ENCODE results near the gene TMEM163. TPM values are rescaled to one million over a fixed set of nuclear protein-coding genes. Genes with fewer than 3 reads are reported as not detected.

TMEM163 gene
- polyA plus RNA-seq, 1 donor from 2014 or later = 3.5 TPM

DNA sequence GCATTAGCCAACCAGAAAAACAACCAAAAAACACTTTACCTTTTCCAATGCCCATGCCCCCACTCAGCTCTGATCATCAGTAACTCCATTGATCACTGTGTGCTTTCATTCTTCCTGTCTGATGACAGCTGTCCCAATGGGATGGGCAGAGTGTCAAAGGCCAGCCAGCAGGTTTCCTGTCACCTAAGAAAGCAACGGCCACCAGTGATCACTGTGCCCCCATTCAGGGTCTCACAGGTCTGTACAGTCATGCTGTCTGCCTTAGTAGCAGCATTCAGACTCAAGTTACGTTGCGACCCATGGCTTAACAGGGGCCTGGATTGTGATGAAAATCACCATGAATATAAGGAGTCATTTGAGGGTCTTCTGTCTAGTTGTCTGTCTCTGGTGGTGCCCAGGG, 280.4 kb downstream of the TMEM163 start:
- Histone ChIP-seq H3K9me3 (ENCODE audit: low read length) (no peaks in the 10 kb centered on the region), H2AFZ (ENCODE audit: low read depth, low read length) (no peak overlapping the region), H3K36me3 (ENCODE audit: insufficient read depth, low read length) (peaks cover 4% of the 10 kb centered on the region), H3K4me2 (ENCODE audit: low read length) (no peak overlapping the region), H3F3A (ENCODE audit: insufficient read depth, low read length, poor library complexity, severe bottlenecking) (no peaks in the 10 kb centered on the region), H3K9me2 (ENCODE audit: insufficient read depth, low read length) (no peaks in the 10 kb centered on the region), H3K27ac (ENCODE audit: low read length) (no peak overlapping the region), H3K79me2 (replicated peaks; ENCODE audit: insufficient read depth, low read length) (no peaks in the 10 kb centered on the region), H4K20me1 (ENCODE audit: insufficient read depth) (no peaks in the 10 kb centered on the region), H3K4me3 (ENCODE audit: low read length) (no peak overlapping the region), H3K27me3 (ENCODE audit: insufficient read depth, low read depth, low read length) (no peaks in the 10 kb centered on the region), H3K9ac (ENCODE audit: low read length) (no peak overlapping the region)
- TF ChIP-seq REST (IDR thresholded peaks at IDR 0.05; ENCODE audit: borderline replicate concordance) (no peak), EZH2 (IDR thresholded peaks at IDR 0.05; ENCODE audit: borderline replicate concordance, insufficient read depth, low read length, poor library complexity, severe bottlenecking) (no peak), SMC3 (conservative IDR thresholded peaks at IDR 0.05; ENCODE audit: poor library complexity) (no peak), TAF1 (IDR thresholded peaks at IDR 0.05; ENCODE audit: low read depth) (no peak), POLR2AphosphoS5 (IDR thresholded peaks at IDR 0.05) (no peak), MXI1 (conservative IDR thresholded peaks at IDR 0.05; ENCODE audit: poor library complexity, severe bottlenecking) (no peak), EP300 (conservative IDR thresholded peaks at IDR 0.05; ENCODE audit: poor library complexity, severe bottlenecking) (no peak), RAD21 (conservative IDR thresholded peaks at IDR 0.05) (no peak)
- TF ChIP-seq, protein P1, sequence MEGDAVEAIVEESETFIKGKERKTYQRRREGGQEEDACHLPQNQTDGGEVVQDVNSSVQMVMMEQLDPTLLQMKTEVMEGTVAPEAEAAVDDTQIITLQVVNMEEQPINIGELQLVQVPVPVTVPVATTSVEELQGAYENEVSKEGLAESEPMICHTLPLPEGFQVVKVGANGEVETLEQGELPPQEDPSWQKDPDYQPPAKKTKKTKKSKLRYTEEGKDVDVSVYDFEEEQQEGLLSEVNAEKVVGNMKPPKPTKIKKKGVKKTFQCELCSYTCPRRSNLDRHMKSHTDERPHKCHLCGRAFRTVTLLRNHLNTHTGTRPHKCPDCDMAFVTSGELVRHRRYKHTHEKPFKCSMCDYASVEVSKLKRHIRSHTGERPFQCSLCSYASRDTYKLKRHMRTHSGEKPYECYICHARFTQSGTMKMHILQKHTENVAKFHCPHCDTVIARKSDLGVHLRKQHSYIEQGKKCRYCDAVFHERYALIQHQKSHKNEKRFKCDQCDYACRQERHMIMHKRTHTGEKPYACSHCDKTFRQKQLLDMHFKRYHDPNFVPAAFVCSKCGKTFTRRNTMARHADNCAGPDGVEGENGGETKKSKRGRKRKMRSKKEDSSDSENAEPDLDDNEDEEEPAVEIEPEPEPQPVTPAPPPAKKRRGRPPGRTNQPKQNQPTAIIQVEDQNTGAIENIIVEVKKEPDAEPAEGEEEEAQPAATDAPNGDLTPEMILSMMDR (IDR thresholded peaks at IDR 0.05; ENCODE audit: poor library complexity, severe bottlenecking) = no peak

GRCh38 chr2:134436706-134437105, 282.1 kb downstream of the TMEM163 start:
- TF ChIP-seq EP300 (conservative IDR thresholded peaks at IDR 0.05; ENCODE audit: poor library complexity, severe bottlenecking) (no peak), REST (IDR thresholded peaks at IDR 0.05; ENCODE audit: borderline replicate concordance) (no peak), SMC3 (conservative IDR thresholded peaks at IDR 0.05; ENCODE audit: poor library complexity) (no peak), TAF1 (IDR thresholded peaks at IDR 0.05; ENCODE audit: low read depth) (no peak), RAD21 (conservative IDR thresholded peaks at IDR 0.05) (no peak), EZH2 (IDR thresholded peaks at IDR 0.05; ENCODE audit: borderline replicate concordance, insufficient read depth, low read length, poor library complexity, severe bottlenecking) (no peak), POLR2AphosphoS5 (IDR thresholded peaks at IDR 0.05) (no peak), MXI1 (conservative IDR thresholded peaks at IDR 0.05; ENCODE audit: poor library complexity, severe bottlenecking) (no peak)
- TF ChIP-seq, protein P1 (IDR thresholded peaks at IDR 0.05; ENCODE audit: poor library complexity, severe bottlenecking) = no peak
- H3K9me3 ChIP-seq (ENCODE audit: low read length) = no peaks in the 10 kb centered on the region

More at GRCh38 chr2:134436706-134437105, 282.1 kb downstream of the TMEM163 start:
- Histone ChIP-seq H3K4me2 (ENCODE audit: low read length) (no peak overlapping the region), H3K9me2 (ENCODE audit: insufficient read depth, low read length) (no peaks in the 10 kb centered on the region), H3K9ac (ENCODE audit: low read length) (no peak overlapping the region), H3F3A (ENCODE audit: insufficient read depth, low read length, poor library complexity, severe bottlenecking) (no peaks in the 10 kb centered on the region), H3K36me3 (ENCODE audit: insufficient read depth, low read length) (peaks cover 4% of the 10 kb centered on the region), H3K79me2 (replicated peaks; ENCODE audit: insufficient read depth, low read length) (no peaks in the 10 kb centered on the region), H3K4me3 (ENCODE audit: low read length) (no peak overlapping the region), H2AFZ (ENCODE audit: low read depth, low read length) (no peak overlapping the region), H3K27ac (ENCODE audit: low read length) (no peak overlapping the region), H4K20me1 (ENCODE audit: insufficient read depth) (no peaks in the 10 kb centered on the region), H3K27me3 (ENCODE audit: insufficient read depth, low read depth, low read length) (no peaks in the 10 kb centered on the region)
